PC-9 (cell line): ENCODE results near the gene NDUFS7.

ENCODE experiments used
- CTCF ChIP-seq: fragments of 200-600 bp; sonication (generic); conservative IDR thresholded peaks from 2 replicates; pipeline ENCODE4 v1.6.1; 2017; ENCODE audit warnings: mixed run types, antibody characterized with exemption, mild to moderate bottlenecking, moderate library complexity
- EZH2 ChIP-seq: fragments of 200-600 bp; sonication (generic); IDR thresholded peaks from 2 replicates; pipeline ENCODE4 v1.8.0; 2017; ENCODE audit warnings: antibody characterized with exemption, low read depth

- no peak for TF ChIP-seq CTCF
- TF ChIP-seq EZH2: no peak
Observed at GRCh38 chr19:1407528-1408299, 24.0 kb downstream of the NDUFS7 start, which contains the start of gene DAZAP1.
